ENCODE results near the gene CORO1A.

DNA sequence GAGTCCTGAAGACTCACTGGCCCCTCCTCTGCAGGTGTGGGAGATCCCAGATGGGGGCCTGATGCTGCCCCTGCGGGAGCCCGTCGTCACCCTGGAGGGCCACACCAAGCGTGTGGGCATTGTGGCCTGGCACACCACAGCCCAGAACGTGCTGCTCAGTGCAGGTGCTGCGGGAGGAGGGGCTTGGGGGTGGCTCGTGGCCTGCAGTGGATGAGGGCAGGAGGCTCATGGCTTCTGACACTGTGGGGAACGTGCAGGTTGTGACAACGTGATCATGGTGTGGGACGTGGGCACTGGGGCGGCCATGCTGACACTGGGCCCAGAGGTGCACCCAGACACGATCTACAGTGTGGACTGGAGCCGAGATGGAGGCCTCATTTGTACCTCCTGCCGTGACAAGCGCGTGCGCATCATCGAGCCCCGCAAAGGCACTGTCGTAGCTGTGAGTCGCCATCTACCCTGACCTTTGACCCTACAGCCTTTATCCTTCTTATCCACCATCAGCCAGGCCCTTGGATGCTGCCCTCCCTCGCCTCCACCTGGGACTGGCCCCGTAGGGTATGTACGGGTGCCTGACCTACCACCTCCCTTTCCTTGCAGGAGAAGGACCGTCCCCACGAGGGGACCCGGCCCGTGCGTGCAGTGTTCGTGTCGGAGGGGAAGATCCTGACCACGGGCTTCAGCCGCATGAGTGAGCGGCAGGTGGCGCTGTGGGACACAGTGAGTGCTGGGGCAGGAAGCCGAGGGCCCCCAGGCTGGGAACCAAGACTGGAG, 3.6 kb downstream of the CORO1A start:
- TF ChIP-seq, protein P1, sequence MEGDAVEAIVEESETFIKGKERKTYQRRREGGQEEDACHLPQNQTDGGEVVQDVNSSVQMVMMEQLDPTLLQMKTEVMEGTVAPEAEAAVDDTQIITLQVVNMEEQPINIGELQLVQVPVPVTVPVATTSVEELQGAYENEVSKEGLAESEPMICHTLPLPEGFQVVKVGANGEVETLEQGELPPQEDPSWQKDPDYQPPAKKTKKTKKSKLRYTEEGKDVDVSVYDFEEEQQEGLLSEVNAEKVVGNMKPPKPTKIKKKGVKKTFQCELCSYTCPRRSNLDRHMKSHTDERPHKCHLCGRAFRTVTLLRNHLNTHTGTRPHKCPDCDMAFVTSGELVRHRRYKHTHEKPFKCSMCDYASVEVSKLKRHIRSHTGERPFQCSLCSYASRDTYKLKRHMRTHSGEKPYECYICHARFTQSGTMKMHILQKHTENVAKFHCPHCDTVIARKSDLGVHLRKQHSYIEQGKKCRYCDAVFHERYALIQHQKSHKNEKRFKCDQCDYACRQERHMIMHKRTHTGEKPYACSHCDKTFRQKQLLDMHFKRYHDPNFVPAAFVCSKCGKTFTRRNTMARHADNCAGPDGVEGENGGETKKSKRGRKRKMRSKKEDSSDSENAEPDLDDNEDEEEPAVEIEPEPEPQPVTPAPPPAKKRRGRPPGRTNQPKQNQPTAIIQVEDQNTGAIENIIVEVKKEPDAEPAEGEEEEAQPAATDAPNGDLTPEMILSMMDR (IDR thresholded peaks at IDR 0.05): peak; percentile 72 to 86 (median 78)
- no peak for TF ChIP-seq POLR2A (IDR thresholded peaks at IDR 0.05)
